Esophagus muscularis mucosa (tissue), 3 donors: ENCODE data around the gene FASTKD3.

Experiments
- CTCF ChIP-seq, 3 experiments: fragments of 200-600 bp in 2 of 3; fragments of 450-650 bp in 1 of 3; sonication (generic) in 2 of 3; IDR thresholded peaks; one replicate each; pipeline ENCODE4 v1.5.1; 2017 to 2019; ENCODE audit warnings: antibody characterized with exemption in 3 of 3, mild to moderate bottlenecking in 2 of 3, moderate library complexity in 1 of 3
- POLR2A ChIP-seq: fragments of 450-650 bp; IDR thresholded peaks from one replicate; pipeline ENCODE4 v1.6.1; 2017; ENCODE audit warnings: antibody characterized with exemption, moderate library complexity, mild to moderate bottlenecking, low read depth

DNA sequence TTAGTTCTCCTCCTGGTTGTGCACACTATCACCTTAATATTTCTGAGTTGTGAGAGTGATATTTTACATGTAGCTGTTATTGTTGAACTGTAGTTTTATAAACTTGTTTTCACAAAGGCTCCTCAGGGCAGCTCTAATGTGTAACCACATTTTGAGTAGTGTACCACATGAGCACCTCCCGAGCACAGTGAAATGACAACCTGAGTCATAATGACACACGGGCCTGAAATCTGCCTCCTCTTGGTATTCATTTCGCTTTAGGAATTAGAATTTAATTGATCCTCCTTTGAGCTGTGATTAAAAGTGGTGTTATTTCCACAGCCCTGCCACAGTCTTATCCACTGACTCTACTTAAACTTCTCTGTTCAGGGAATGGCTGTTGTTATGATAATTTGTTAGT, 8.0 kb upstream of the FASTKD3 start:
- no peak for TF ChIP-seq POLR2A
- TF ChIP-seq CTCF (IDR thresholded peaks at IDR 0.05), result no peak
